Uterus (tissue), 4 donors: ENCODE results near the gene PLA2G4C. TPM values are rescaled to one million over a fixed set of nuclear protein-coding genes. Genes with fewer than 3 reads are reported as not detected.

Experiments
- DNase-seq, 2 donors: peaks; one replicate each; pipeline ENCODE4 v3.0.0-alpha.2; 2019 to 2020
- H3K27ac ChIP-seq, 2 donors: fragments of 200-600 bp; sonication (generic); 1 replicate in 1 of 2; 2 replicates in 1 of 2; pipeline ENCODE4 v1.5.1; 2016 to 2018
- H3K27me3 ChIP-seq, 2 donors: fragments of 200-600 bp; sonication (generic); one replicate each; pipeline ENCODE4 v1.5.1; 2018 to 2019; ENCODE audit warnings: control low read depth in 1 of 2
- H3K36me3 ChIP-seq, 2 donors: fragments of 200-600 bp; sonication (generic); one replicate each; pipeline ENCODE4 v1.5.1; 2019; ENCODE audit warnings: control low read depth in 1 of 2
- H3K4me1 ChIP-seq, 2 donors: fragments of 200-600 bp; sonication (generic); one replicate each; pipeline ENCODE4 v1.5.1; 2018 to 2019; ENCODE audit warnings: control low read depth in 1 of 2
- H3K4me3 ChIP-seq, 2 donors: fragments of 200-600 bp; sonication (generic); 1 replicate in 1 of 2; 2 replicates in 1 of 2; pipeline ENCODE4 v1.5.1; 2018 to 2019; ENCODE audit warnings: mild to moderate bottlenecking in 1 of 2
- H3K9me3 ChIP-seq, 2 donors: fragments of 200-600 bp; sonication (generic); one replicate each; pipeline ENCODE4 v1.5.1; 2019; ENCODE audit warnings: control low read depth in 1 of 2
- CTCF ChIP-seq, 4 experiments: fragments of 200-600 bp in 2 of 4; fragments of 450-650 bp in 2 of 4; sonication (generic) in 2 of 4; IDR thresholded peaks; one replicate each; pipeline ENCODE4 v1.5.1; 2016 to 2019; ENCODE audit warnings: antibody characterized with exemption in 4 of 4, mild to moderate bottlenecking in 2 of 4, moderate library complexity in 1 of 4
- POLR2A ChIP-seq, 2 donors: fragments of 450-650 bp; IDR thresholded peaks; one replicate each; pipeline ENCODE4 v1.6.1; 2016; ENCODE audit warnings: antibody characterized with exemption in 2 of 2, mild to moderate bottlenecking in 1 of 2, moderate library complexity in 1 of 2
- intact Hi-C: fragments of 100-400 bp; cut with DNase I; formaldehyde crosslinking; loops from one replicate; pipeline ENCODE4 v1.15.1; 2023; ENCODE audit warnings: low total_unique reads
- total RNA-seq, 4 donors: library from RNA; depleted of rRNA in 3 of 4; stranded (reverse); fragments of >200 nt in 3 of 4; gene quantifications; one replicate each; pipeline versions ENCODE4 v1.1.0 to v1.2.4, GENCODE V29; 2014 to 2023
- donor health status: DM: yes; HTN: yes; CAD: no.

The PLA2G4C gene
- total RNA-seq, 4 donors from 2014 or later, result 2.1 to 15.6 (median 5.3) TPM

DNA sequence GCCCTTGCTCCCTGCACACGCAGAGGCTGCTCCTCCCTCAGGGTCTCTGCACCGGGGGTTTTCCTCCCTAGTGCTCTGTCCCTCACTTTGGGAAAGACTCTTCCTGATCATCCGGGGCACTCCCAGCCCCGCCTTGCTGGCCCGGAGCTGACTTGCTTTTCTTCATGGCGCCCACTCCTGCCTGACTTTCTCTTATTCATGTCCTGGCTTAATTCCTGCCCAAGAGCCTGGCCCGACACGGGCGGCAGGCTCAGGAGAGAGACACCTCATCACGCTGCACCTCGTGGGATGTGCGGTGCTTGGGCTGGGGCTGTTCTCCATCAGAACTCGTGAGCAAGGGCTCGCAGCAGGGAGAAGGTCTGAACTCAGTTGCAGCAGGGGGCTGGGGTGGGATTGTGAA, 11.8 kb upstream of the PLA2G4C start:
- intact Hi-C loops, result no loop called here
- Histone ChIP-seq H3K27me3 (no peaks in the 10 kb centered on the region), H3K9me3 (no peaks in the 10 kb centered on the region), H3K4me3 (no peak overlapping the region), H3K4me1 (no peaks in the 10 kb centered on the region), H3K27ac (peak overlapping the region; percentile 38 to 47), H3K36me3 (no peaks in the 10 kb centered on the region)
- TF ChIP-seq CTCF (IDR thresholded peaks at IDR 0.05) (no peak), POLR2A (IDR thresholded peaks at IDR 0.05) (no peak)
- DNase-seq, result no peak

DNA sequence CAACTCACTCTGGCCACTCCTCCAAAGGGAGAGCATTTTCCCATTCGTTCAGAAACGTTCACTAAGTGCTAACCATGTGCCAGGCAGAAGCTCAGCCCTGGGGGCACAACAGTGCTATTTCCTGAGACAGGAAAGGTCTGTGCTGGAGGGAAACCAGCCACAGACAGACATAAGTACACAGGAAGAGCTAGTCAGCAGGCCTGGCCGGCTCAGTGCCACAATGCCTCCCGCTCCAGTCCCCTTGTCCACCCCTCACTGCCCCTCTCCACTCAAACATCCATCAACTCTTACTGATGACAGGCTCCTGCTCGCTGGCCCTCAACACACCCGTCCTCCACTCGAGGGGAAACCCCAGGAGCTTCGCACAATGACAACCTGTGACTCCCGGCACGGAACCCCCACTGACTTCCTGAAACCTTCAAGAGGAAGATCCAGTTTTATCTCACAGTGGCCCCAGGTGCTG, 11.3 kb upstream of the PLA2G4C start:
- H3K27ac ChIP-seq, result peak overlapping the region; percentile 38 to 47
- H3K4me3 ChIP-seq, result no peak overlapping the region
- TF ChIP-seq CTCF (IDR thresholded peaks at IDR 0.05), result no peak
- TF ChIP-seq POLR2A (IDR thresholded peaks at IDR 0.05), result no peak
- no peaks in the 10 kb centered on the region for H3K9me3 ChIP-seq
- DNase-seq, result peak in 1 of 2 donors; percentile 42
- no peaks in the 10 kb centered on the region for H3K4me1 ChIP-seq
- intact Hi-C loops, result no loop called here
- H3K36me3 ChIP-seq, result no peaks in the 10 kb centered on the region
- H3K27me3 ChIP-seq, result no peaks in the 10 kb centered on the region

DNA sequence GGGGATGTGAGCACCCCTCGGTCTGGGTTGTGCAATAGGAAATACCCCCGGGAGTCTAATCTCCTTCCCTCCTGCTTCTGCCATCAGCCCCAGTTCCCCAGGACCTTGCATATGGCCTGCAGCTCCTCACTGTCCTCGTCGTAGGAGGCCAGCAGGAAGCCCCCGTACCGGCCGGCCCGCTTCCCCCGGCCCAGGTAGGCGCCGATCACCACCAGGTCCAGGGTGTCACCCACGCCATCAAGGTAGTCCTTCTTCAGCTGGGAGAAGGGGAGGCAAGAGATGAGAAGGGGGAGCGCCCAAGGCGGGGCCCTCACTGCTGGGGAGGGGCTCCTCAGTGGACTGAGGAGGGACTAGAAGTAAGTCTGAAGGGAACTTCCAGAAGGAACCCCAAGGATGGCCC, 10.4 kb upstream of the PLA2G4C start:
- Histone ChIP-seq H3K27ac (no peak overlapping the region), H3K9me3 (no peaks in the 10 kb centered on the region), H3K4me3 (no peak overlapping the region), H3K27me3 (no peaks in the 10 kb centered on the region), H3K36me3 (no peaks in the 10 kb centered on the region), H3K4me1 (no peaks in the 10 kb centered on the region)
- DNase-seq, result no peak
- intact Hi-C loops, result no loop called here
- TF ChIP-seq CTCF (IDR thresholded peaks at IDR 0.05) (no peak), POLR2A (IDR thresholded peaks at IDR 0.05) (no peak)

GRCh38 chr19:48120505-48120904, 9.9 kb upstream of the PLA2G4C start:
- no peaks in the 10 kb centered on the region for H3K4me1 ChIP-seq
- no peaks in the 10 kb centered on the region for H3K36me3 ChIP-seq
- no peaks in the 10 kb centered on the region for H3K27me3 ChIP-seq
- H3K4me3 ChIP-seq, result no peak overlapping the region
- no peak for TF ChIP-seq POLR2A (IDR thresholded peaks at IDR 0.05)
- no peak for TF ChIP-seq CTCF (IDR thresholded peaks at IDR 0.05)
- no peaks in the 10 kb centered on the region for H3K9me3 ChIP-seq
- no peak overlapping the region for H3K27ac ChIP-seq
- intact Hi-C loops, result no loop called here
- DNase-seq, result no peak

DNA sequence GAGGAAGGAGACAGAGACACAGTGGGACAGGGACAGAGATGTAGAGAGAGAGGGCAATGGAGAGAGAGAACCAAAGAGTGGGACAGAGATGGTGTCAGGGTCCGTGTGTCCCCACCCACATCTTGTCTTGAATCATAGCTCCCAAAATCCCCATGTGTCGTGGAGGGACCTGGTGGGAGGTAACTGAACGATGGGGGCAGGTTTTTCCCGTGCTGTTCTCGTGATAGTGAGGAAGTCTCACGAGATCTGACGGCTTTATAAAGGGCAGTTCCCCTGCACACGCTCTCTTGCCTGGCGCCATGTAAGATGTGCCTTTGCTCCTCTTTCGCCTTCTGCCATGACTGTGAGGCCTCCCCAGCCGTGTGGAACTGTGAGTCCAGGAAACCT, 7.5 kb upstream of the PLA2G4C start:
- no peak for DNase-seq
- Histone ChIP-seq H3K4me1 (no peaks in the 10 kb centered on the region), H3K36me3 (no peaks in the 10 kb centered on the region), H3K27me3 (no peaks in the 10 kb centered on the region), H3K27ac (no peak overlapping the region), H3K4me3 (no peak overlapping the region), H3K9me3 (no peaks in the 10 kb centered on the region)
- TF ChIP-seq CTCF (IDR thresholded peaks at IDR 0.05) (no peak), POLR2A (IDR thresholded peaks at IDR 0.05) (no peak)
- intact Hi-C loops, result no loop called here
